HEK293 (cell line): ENCODE data around the gene IP6K2.
A peak's percentile ranks its signal among the peaks of the same experiment; 100 is the strongest.

Source experiments
- CTCF ChIA-PET: fragments of 350-600 bp; formaldehyde crosslinking; extraction: SDS; loops from one replicate; lab custom pipeline; 2021; ENCODE audit warnings: antibody characterized with exemption; lab: Yijun Ruan, JAX
- POLR2A ChIA-PET: fragments of 300-600 bp; formaldehyde crosslinking; extraction: SDS; loops from one replicate; lab custom pipeline; 2020; ENCODE audit warnings: antibody characterized with exemption, inconsistent platforms; lab: Yijun Ruan, JAX
- H3K27ac ChIP-seq: fragments of 200-500 bp; sonication (Bioruptor generic); 2 replicates; pipeline ENCODE4 v1.5.1; 2014; ENCODE audit warnings: low read depth, low read length, control low read depth, inconsistent platforms; ENCODE audit errors: extremely low read depth
- H3K36me3 ChIP-seq, 2 experiments: fragments of 200-500 bp in 1 of 2; sonication (Bioruptor generic) in 1 of 2; 1 replicate in 1 of 2; 2 replicates in 1 of 2; pipeline ENCODE4 v1.5.1; 2014 to 2017; ENCODE audit warnings: inconsistent platforms in 2 of 2, low read length in 2 of 2; ENCODE audit not compliant: control insufficient read depth in 2 of 2, insufficient read depth in 1 of 2
- H3K4me1 ChIP-seq: fragments of 200-500 bp; sonication (Bioruptor generic); 2 replicates; pipeline ENCODE4 v1.5.1; 2014; ENCODE audit warnings: mild to moderate bottlenecking, low read length, inconsistent platforms; ENCODE audit not compliant: control insufficient read depth, insufficient read depth
- H3K4me3 ChIP-seq: 2 replicates; pipeline ENCODE4 v1.5.1; 2011; ENCODE audit warnings: low read depth, mild to moderate bottlenecking, control low read depth, low read length, moderate library complexity
- H3K9me3 ChIP-seq: fragments of 200-500 bp; sonication (Bioruptor generic); 2 replicates; pipeline ENCODE4 v1.5.1; 2014; ENCODE audit warnings: low read depth, low read length, inconsistent platforms; ENCODE audit not compliant: control insufficient read depth, insufficient read depth
- KLF1 ChIP-seq: fragments of 450-650 bp; formaldehyde crosslinking; IDR thresholded peaks from 2 replicates; pipeline ENCODE4 v1.5.1; 2016; ENCODE audit warnings: missing biosample characterization, missing genetic modification characterization
- KLF16 ChIP-seq: fragments of 450-650 bp; formaldehyde crosslinking; IDR thresholded peaks from 2 replicates; pipeline ENCODE4 v1.5.1; 2017; ENCODE audit warnings: missing biosample characterization, missing genetic modification characterization
- KLF9 ChIP-seq: fragments of 450-650 bp; formaldehyde crosslinking; IDR thresholded peaks from 2 replicates; pipeline ENCODE4 v1.5.1; 2016; ENCODE audit warnings: missing biosample characterization, missing genetic modification characterization, low read depth
- MZF1 ChIP-seq: fragments of 450-650 bp; formaldehyde crosslinking; IDR thresholded peaks from 2 replicates; pipeline ENCODE4 v1.5.1; 2017; ENCODE audit warnings: missing biosample characterization, missing genetic modification characterization, borderline replicate concordance
- PRDM1 ChIP-seq: fragments of 450-650 bp; formaldehyde crosslinking; IDR thresholded peaks from 2 replicates; pipeline ENCODE4; 2016; ENCODE audit warnings: missing biosample characterization, missing genetic modification characterization
- SP2 ChIP-seq: fragments of 450-650 bp; formaldehyde crosslinking; IDR thresholded peaks from 2 replicates; pipeline ENCODE4 v1.5.1; 2016; ENCODE audit warnings: missing biosample characterization, missing genetic modification characterization
- YY1 ChIP-seq: fragments of 450-650 bp; formaldehyde crosslinking; IDR thresholded peaks from 2 replicates; pipeline ENCODE4 v1.5.1; 2018; ENCODE audit warnings: missing biosample characterization, missing genetic modification characterization
- ZBTB10 ChIP-seq: fragments of 450-650 bp; formaldehyde crosslinking; IDR thresholded peaks from 2 replicates; pipeline ENCODE4 v1.5.1; 2016; ENCODE audit warnings: missing biosample characterization, missing genetic modification characterization
- ZFP3 ChIP-seq: fragments of 450-650 bp; formaldehyde crosslinking; IDR thresholded peaks from 2 replicates; pipeline ENCODE4 v1.5.1; 2016; ENCODE audit warnings: low read depth, missing biosample characterization, missing genetic modification characterization
- ZFP37 ChIP-seq: fragments of 450-650 bp; formaldehyde crosslinking; IDR thresholded peaks from 2 replicates; pipeline ENCODE4 v1.5.1; 2016; ENCODE audit warnings: missing biosample characterization, missing genetic modification characterization
- ZNF133 ChIP-seq: fragments of 450-650 bp; formaldehyde crosslinking; IDR thresholded peaks from 2 replicates; pipeline ENCODE4 v1.5.1; 2016; ENCODE audit warnings: missing biosample characterization, missing genetic modification characterization
- ZNF155 ChIP-seq: fragments of 450-650 bp; formaldehyde crosslinking; IDR thresholded peaks from 2 replicates; pipeline ENCODE4 v1.5.1; 2016; ENCODE audit warnings: missing biosample characterization, missing genetic modification characterization
- ZNF19 ChIP-seq: fragments of 450-650 bp; formaldehyde crosslinking; IDR thresholded peaks from 2 replicates; pipeline ENCODE4; 2016; ENCODE audit warnings: missing biosample characterization, missing genetic modification characterization, low read depth
- ZNF26 ChIP-seq: fragments of 450-650 bp; formaldehyde crosslinking; IDR thresholded peaks from 2 replicates; pipeline ENCODE4 v1.5.1; 2016; ENCODE audit warnings: missing biosample characterization, missing genetic modification characterization
- ZNF416 ChIP-seq: fragments of 450-650 bp; formaldehyde crosslinking; IDR thresholded peaks from 2 replicates; pipeline ENCODE4 v1.5.1; 2016; ENCODE audit warnings: missing biosample characterization, missing genetic modification characterization
- ZNF514 ChIP-seq: fragments of 450-650 bp; formaldehyde crosslinking; IDR thresholded peaks from 2 replicates; pipeline ENCODE4 v1.5.1; 2016; ENCODE audit warnings: missing biosample characterization, missing genetic modification characterization
- ZNF529 ChIP-seq: fragments of 450-650 bp; formaldehyde crosslinking; IDR thresholded peaks from 2 replicates; pipeline ENCODE4 v1.5.1; 2017; ENCODE audit warnings: missing genetic modification characterization, missing biosample characterization; ENCODE audit not compliant: insufficient replicate concordance
- ZNF600 ChIP-seq: fragments of 450-650 bp; formaldehyde crosslinking; IDR thresholded peaks from 2 replicates; pipeline ENCODE4 v1.5.1; 2016; ENCODE audit warnings: missing biosample characterization, missing genetic modification characterization
- ZNF629 ChIP-seq: fragments of 450-650 bp; formaldehyde crosslinking; IDR thresholded peaks from 2 replicates; pipeline ENCODE4 v1.5.1; 2017; ENCODE audit warnings: missing biosample characterization, missing genetic modification characterization
- ZSCAN30 ChIP-seq: fragments of 450-650 bp; IDR thresholded peaks from 2 replicates; pipeline ENCODE4 v1.5.1; 2018; ENCODE audit warnings: missing biosample characterization, mild to moderate bottlenecking, missing genetic modification characterization, moderate library complexity
- TF ChIP-seq, protein P1 (sequence below): fragments of 450-650 bp; formaldehyde crosslinking; IDR thresholded peaks from 2 replicates; pipeline ENCODE4 v1.5.1; 2016; ENCODE audit warnings: missing biosample characterization, missing genetic modification characterization
- TF ChIP-seq, protein P2 (sequence below): fragments of 450-650 bp; formaldehyde crosslinking; IDR thresholded peaks from 2 replicates; pipeline ENCODE4 v1.5.1; 2016; ENCODE audit warnings: missing biosample characterization, missing genetic modification characterization
- TF ChIP-seq, protein P3 (sequence below): fragments of 450-650 bp; IDR thresholded peaks from 2 replicates; pipeline ENCODE4 v1.5.1; 2018; ENCODE audit warnings: missing biosample characterization, missing genetic modification characterization

Gene IP6K2

GRCh38 chr3:48662753-48663488, 54.1 kb downstream of the IP6K2 start, which contains the start of gene CELSR3 (continued):
- TF ChIP-seq, protein P1, sequence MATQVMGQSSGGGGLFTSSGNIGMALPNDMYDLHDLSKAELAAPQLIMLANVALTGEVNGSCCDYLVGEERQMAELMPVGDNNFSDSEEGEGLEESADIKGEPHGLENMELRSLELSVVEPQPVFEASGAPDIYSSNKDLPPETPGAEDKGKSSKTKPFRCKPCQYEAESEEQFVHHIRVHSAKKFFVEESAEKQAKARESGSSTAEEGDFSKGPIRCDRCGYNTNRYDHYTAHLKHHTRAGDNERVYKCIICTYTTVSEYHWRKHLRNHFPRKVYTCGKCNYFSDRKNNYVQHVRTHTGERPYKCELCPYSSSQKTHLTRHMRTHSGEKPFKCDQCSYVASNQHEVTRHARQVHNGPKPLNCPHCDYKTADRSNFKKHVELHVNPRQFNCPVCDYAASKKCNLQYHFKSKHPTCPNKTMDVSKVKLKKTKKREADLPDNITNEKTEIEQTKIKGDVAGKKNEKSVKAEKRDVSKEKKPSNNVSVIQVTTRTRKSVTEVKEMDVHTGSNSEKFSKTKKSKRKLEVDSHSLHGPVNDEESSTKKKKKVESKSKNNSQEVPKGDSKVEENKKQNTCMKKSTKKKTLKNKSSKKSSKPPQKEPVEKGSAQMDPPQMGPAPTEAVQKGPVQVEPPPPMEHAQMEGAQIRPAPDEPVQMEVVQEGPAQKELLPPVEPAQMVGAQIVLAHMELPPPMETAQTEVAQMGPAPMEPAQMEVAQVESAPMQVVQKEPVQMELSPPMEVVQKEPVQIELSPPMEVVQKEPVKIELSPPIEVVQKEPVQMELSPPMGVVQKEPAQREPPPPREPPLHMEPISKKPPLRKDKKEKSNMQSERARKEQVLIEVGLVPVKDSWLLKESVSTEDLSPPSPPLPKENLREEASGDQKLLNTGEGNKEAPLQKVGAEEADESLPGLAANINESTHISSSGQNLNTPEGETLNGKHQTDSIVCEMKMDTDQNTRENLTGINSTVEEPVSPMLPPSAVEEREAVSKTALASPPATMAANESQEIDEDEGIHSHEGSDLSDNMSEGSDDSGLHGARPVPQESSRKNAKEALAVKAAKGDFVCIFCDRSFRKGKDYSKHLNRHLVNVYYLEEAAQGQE = peak; percentile 86
- TF ChIP-seq ZNF600 (tag by site-specific recombination) = peak; percentile 52; the same call in 1 of the 2 replicates
- TF ChIP-seq MZF1 (tag by site-specific recombination) = no peak
- peak; percentile 83 for TF ChIP-seq ZBTB10 (tag by site-specific recombination)
- peak; percentile 74 for TF ChIP-seq SP2 (tag by site-specific recombination)
- TF ChIP-seq ZNF19 (tag by site-specific recombination) = no peak
- TF ChIP-seq, protein P2, sequence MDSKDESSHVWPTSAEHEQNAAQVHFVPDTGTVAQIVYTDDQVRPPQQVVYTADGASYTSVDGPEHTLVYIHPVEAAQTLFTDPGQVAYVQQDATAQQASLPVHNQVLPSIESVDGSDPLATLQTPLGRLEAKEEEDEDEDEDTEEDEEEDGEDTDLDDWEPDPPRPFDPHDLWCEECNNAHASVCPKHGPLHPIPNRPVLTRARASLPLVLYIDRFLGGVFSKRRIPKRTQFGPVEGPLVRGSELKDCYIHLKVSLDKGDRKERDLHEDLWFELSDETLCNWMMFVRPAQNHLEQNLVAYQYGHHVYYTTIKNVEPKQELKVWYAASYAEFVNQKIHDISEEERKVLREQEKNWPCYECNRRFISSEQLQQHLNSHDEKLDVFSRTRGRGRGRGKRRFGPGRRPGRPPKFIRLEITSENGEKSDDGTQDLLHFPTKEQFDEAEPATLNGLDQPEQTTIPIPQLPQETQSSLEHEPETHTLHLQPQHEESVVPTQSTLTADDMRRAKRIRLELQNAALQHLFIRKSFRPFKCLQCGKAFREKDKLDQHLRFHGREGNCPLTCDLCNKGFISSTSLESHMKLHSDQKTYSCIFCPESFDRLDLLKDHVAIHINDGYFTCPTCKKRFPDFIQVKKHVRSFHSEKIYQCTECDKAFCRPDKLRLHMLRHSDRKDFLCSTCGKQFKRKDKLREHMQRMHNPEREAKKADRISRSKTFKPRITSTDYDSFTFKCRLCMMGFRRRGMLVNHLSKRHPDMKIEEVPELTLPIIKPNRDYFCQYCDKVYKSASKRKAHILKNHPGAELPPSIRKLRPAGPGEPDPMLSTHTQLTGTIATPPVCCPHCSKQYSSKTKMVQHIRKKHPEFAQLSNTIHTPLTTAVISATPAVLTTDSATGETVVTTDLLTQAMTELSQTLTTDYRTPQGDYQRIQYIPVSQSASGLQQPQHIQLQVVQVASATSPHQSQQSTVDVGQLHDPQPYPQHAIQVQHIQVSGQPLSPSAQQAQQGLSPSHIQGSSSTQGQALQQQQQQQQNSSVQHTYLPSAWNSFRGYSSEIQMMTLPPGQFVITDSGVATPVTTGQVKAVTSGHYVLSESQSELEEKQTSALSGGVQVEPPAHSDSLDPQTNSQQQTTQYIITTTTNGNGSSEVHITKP (tag by site-specific recombination) = peak; percentile 97
- peak; percentile 24 for TF ChIP-seq KLF9 (tag by site-specific recombination)
- TF ChIP-seq YY1 (tag by site-specific recombination) = peak; percentile 86
- TF ChIP-seq ZFP37 (tag by site-specific recombination) = no peak
- no peak for TF ChIP-seq ZNF155 (tag by site-specific recombination)
- peak; percentile 34; the same call in 1 of the 2 replicates for TF ChIP-seq KLF1 (tag by site-specific recombination)
- peak; percentile 78 for TF ChIP-seq ZSCAN30 (tag by site-specific recombination)
- TF ChIP-seq PRDM1 = no peak

GRCh38 chr3:48662145-48662752, 54.8 kb downstream of the IP6K2 start:
- Histone ChIP-seq H3K4me1 (no peaks in the 10 kb centered on the region), H3K36me3 (no peaks in the 10 kb centered on the region; a peak in 1 of 3 replicates), H3K9me3 (no peaks in the 10 kb centered on the region), H3K27ac (no peak overlapping the region), H3K4me3 (peak overlapping the region; percentile 19)
- ChIA-PET CTCF (interaction anchor here (0.6 to 1.2 kb wide), 4 partner anchors 26 to 329 kb away, joined by 3 to 4 read pairs (median 3); partner anchors contain the start of gene SLC26A6), POLR2A (interaction anchor here (0.6 to 3.4 kb wide), 2 partner anchors 27 to 297 kb away, joined by 7 to 13 read pairs; partner anchors contain the start of gene SLC26A6)
- TF ChIP-seq ZFP3 (tag by site-specific recombination) (no peak), ZNF629 (tag by site-specific recombination) (no peak), ZNF26 (tag by site-specific recombination) (no peak), KLF16 (no peak), ZNF514 (no peak), ZNF416 (no peak), ZNF133 (tag by site-specific recombination) (no peak), ZNF529 (tag by site-specific recombination) (no peak)
- TF ChIP-seq, protein P3, sequence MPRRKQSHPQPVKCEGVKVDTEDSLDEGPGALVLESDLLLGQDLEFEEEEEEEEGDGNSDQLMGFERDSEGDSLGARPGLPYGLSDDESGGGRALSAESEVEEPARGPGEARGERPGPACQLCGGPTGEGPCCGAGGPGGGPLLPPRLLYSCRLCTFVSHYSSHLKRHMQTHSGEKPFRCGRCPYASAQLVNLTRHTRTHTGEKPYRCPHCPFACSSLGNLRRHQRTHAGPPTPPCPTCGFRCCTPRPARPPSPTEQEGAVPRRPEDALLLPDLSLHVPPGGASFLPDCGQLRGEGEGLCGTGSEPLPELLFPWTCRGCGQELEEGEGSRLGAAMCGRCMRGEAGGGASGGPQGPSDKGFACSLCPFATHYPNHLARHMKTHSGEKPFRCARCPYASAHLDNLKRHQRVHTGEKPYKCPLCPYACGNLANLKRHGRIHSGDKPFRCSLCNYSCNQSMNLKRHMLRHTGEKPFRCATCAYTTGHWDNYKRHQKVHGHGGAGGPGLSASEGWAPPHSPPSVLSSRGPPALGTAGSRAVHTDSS (tag by site-specific recombination) = no peak
